ENCODE measurements around the gene ADM2. TPM values are rescaled to one million over a fixed set of nuclear protein-coding genes. Genes with fewer than 3 reads are reported as not detected.

Gene ADM2
- total and polyA plus RNA-seq, 2 of the 13 experiments (the other 11 are each of a cell fraction or from before 2014, with no cell fraction given): 1.2 to 3.0 TPM

DNA sequence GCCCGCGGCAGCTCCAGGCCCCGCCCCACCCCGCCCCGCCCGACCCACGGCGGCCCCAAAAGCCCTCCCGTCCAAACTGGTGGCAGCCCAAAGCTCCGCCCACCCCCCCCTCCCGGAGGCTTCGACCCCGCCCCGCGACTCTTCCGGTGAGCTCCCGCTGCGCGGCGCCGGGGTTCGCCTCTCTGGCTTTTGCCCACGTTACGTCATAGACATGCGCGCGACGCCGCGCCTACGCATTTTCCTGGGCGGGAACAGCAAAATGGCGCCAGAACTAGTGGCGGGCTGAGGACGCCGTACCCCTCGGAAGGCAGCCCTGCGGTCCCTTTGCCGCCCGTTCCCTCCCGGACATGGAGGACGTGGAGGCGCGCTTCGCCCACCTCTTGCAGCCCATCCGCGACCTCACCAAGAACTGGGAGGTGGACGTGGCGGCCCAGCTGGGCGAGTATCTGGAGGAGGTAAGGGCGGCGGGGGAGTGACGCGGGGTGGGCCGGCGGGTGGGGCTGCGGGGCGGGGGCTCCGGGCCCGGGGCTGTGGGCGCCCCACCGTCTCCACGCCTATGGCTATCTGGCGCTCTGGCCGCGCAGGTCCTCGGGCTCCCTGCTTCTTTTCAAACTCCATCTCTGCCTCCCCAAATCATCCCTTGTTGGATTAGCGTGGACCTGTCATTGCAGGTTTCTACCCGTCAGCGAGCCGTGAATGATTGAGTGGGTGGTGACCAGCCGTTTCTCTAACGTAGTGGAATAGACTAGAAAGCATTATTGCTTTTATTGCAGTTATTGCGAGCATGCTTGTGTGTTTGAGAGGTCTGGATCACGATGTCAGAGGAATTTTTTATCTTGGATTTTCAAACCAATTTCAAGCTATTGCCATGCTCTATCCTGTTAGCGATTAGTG, 26.9 kb downstream of the ADM2 start, which contains the start of gene NCAPH2 (continued):
- TF ChIP-seq ZNF879 (CRISPR knock-in tag; IDR thresholded peaks at IDR 0.05) (no peak), BATF2 (CRISPR knock-in tag; IDR thresholded peaks at IDR 0.05) (0 out of 2 replicates have a peak, but pooled peaks have one; percentile 30), RAD51 (IDR thresholded peaks at IDR 0.05; ENCODE audit: borderline replicate concordance) (no peak), ZNF703 (CRISPR knock-in tag; IDR thresholded peaks at IDR 0.05; ENCODE audit: borderline replicate concordance) (no peak), ZNF557 (CRISPR knock-in tag; IDR thresholded peaks at IDR 0.05) (no peak), SNAI1 (CRISPR knock-in tag; IDR thresholded peaks at IDR 0.05; ENCODE audit: borderline replicate concordance) (no peak), NR2F6 (IDR thresholded peaks at IDR 0.05) (no peak), NR2F6 (CRISPR knock-in tag; IDR thresholded peaks at IDR 0.05) (0 out of 2 replicates have a peak, but pooled peaks have one; percentile 11), NFAT5 (CRISPR knock-in tag; IDR thresholded peaks at IDR 0.05) (no peak), ARID2 (CRISPR knock-in tag; IDR thresholded peaks at IDR 0.05; ENCODE audit: borderline replicate concordance) (no peak), ZNF615 (CRISPR knock-in tag; IDR thresholded peaks at IDR 0.05; ENCODE audit: borderline replicate concordance) (no peak), ZNF225 (CRISPR knock-in tag; IDR thresholded peaks at IDR 0.05) (peak; percentile 51; the same call in 1 of the 2 replicates)
- TF ChIP-seq, protein P1, sequence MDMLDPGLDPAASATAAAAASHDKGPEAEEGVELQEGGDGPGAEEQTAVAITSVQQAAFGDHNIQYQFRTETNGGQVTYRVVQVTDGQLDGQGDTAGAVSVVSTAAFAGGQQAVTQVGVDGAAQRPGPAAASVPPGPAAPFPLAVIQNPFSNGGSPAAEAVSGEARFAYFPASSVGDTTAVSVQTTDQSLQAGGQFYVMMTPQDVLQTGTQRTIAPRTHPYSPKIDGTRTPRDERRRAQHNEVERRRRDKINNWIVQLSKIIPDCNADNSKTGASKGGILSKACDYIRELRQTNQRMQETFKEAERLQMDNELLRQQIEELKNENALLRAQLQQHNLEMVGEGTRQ (IDR thresholded peaks at IDR 0.05; ENCODE audit: low read depth, low read length): no peak
- TF ChIP-seq, protein P1 (CRISPR knock-in tag; IDR thresholded peaks at IDR 0.05; ENCODE audit: borderline replicate concordance): no peak
- TF ChIP-seq, protein P2, sequence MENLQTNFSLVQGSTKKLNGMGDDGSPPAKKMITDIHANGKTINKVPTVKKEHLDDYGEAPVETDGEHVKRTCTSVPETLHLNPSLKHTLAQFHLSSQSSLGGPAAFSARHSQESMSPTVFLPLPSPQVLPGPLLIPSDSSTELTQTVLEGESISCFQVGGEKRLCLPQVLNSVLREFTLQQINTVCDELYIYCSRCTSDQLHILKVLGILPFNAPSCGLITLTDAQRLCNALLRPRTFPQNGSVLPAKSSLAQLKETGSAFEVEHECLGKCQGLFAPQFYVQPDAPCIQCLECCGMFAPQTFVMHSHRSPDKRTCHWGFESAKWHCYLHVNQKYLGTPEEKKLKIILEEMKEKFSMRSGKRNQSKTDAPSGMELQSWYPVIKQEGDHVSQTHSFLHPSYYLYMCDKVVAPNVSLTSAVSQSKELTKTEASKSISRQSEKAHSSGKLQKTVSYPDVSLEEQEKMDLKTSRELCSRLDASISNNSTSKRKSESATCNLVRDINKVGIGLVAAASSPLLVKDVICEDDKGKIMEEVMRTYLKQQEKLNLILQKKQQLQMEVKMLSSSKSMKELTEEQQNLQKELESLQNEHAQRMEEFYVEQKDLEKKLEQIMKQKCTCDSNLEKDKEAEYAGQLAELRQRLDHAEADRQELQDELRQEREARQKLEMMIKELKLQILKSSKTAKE (CRISPR knock-in tag; IDR thresholded peaks at IDR 0.05; ENCODE audit: borderline replicate concordance): no peak
- TF ChIP-seq, protein P3, sequence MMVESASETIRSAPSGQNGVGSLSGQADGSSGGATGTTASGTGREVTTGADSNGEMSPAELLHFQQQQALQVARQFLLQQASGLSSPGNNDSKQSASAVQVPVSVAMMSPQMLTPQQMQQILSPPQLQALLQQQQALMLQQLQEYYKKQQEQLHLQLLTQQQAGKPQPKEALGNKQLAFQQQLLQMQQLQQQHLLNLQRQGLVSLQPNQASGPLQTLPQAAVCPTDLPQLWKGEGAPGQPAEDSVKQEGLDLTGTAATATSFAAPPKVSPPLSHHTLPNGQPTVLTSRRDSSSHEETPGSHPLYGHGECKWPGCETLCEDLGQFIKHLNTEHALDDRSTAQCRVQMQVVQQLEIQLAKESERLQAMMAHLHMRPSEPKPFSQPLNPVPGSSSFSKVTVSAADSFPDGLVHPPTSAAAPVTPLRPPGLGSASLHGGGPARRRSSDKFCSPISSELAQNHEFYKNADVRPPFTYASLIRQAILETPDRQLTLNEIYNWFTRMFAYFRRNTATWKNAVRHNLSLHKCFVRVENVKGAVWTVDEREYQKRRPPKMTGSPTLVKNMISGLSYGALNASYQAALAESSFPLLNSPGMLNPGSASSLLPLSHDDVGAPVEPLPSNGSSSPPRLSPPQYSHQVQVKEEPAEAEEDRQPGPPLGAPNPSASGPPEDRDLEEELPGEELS (CRISPR knock-in tag; IDR thresholded peaks at IDR 0.05): 0 out of 2 replicates have a peak, but pooled peaks have one; percentile 41

Measured in HepG2 (cell line).